ENCODE data around the gene DVL1. TPM values are rescaled to one million over a fixed set of nuclear protein-coding genes. Genes with fewer than 3 reads are reported as not detected.

DVL1 gene
- total RNA-seq, 1 experiment from 2014 or later: 71.0 TPM

DNA sequence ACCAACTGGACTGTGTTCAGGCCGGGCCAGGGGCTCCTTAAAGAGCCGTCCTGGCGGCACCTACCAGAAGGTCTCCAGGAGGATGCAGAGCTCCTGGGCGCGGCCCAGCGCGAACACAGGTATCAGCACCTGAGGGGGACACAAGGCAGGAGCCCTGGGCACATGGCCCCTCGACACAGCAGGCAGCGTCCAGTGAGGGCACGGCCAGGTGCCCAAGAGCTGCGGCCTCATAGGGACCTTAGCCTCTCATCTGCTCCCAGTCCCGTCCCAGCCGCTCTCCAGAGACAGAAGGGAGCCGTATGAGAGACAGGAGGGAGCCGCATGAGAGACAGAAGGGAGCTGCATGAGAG, 35.0 kb downstream of the DVL1 start:
- no peaks in the 10 kb centered on the region for H4K20me1 ChIP-seq (ENCODE audit: control insufficient read depth, insufficient read depth, insufficient read length)
- H3K27me3 Mint-ChIP-seq (ENCODE audit: low read depth): no peaks in the 10 kb centered on the region
- H4K8ac ChIP-seq (replicated peaks; ENCODE audit: insufficient read length, low read depth, low read length): no peak overlapping the region
- no peak overlapping the region for H3K14ac ChIP-seq (ENCODE audit: insufficient read depth, low read length)
- TF ChIP-seq, protein P1, sequence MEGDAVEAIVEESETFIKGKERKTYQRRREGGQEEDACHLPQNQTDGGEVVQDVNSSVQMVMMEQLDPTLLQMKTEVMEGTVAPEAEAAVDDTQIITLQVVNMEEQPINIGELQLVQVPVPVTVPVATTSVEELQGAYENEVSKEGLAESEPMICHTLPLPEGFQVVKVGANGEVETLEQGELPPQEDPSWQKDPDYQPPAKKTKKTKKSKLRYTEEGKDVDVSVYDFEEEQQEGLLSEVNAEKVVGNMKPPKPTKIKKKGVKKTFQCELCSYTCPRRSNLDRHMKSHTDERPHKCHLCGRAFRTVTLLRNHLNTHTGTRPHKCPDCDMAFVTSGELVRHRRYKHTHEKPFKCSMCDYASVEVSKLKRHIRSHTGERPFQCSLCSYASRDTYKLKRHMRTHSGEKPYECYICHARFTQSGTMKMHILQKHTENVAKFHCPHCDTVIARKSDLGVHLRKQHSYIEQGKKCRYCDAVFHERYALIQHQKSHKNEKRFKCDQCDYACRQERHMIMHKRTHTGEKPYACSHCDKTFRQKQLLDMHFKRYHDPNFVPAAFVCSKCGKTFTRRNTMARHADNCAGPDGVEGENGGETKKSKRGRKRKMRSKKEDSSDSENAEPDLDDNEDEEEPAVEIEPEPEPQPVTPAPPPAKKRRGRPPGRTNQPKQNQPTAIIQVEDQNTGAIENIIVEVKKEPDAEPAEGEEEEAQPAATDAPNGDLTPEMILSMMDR (conservative IDR thresholded peaks at IDR 0.05): no peak
- H3K27me3 ChIP-seq (ENCODE audit: insufficient read depth, low read length): no peaks in the 10 kb centered on the region
- WGBS (ENCODE audit: extremely low coverage, insufficient read length, low lambda C conversion rate): no CpG with 5 or more reads among the region's 15 CpGs
- H3K4me2 ChIP-seq (ENCODE audit: insufficient read depth, insufficient read length, low read length): no peak overlapping the region
- peaks cover 3% of the 10 kb centered on the region for H3K23me2 ChIP-seq (ENCODE audit: insufficient read length, low read depth, low read length, poor library complexity, severe bottlenecking)
- no peak overlapping the region for H2BK15ac ChIP-seq (ENCODE audit: low read depth, low read length)
- H3K4me3 Mint-ChIP-seq: no peak overlapping the region
- H2BK120ac ChIP-seq (ENCODE audit: low read depth, low read length, poor library complexity, severe bottlenecking): no peak overlapping the region
- H2AK5ac ChIP-seq (ENCODE audit: insufficient read length, low read length): no peak overlapping the region
- no peak overlapping the region for H3T11ph ChIP-seq (ENCODE audit: low read length)
- H3K18ac ChIP-seq (ENCODE audit: insufficient read length, low read depth, low read length): no peak overlapping the region
- no peak overlapping the region for H2BK5ac ChIP-seq (ENCODE audit: insufficient read length, low read length)
- no peak overlapping the region for H2AFZ ChIP-seq (ENCODE audit: low read length)
- H3K4ac ChIP-seq (ENCODE audit: low read depth, low read length): no peak overlapping the region
- no peaks in the 10 kb centered on the region for H3K9me3 Mint-ChIP-seq
- DNase-seq: no peak
- H4K5ac ChIP-seq (ENCODE audit: insufficient read length, low read depth, low read length): no peak overlapping the region
- no peak overlapping the region for H2BK20ac ChIP-seq (ENCODE audit: low read depth, low read length, poor library complexity, severe bottlenecking)
- no peak overlapping the region for H3K56ac ChIP-seq (ENCODE audit: insufficient read length, low read depth, low read length)
- no peaks in the 10 kb centered on the region for H3K9me3 ChIP-seq (ENCODE audit: control insufficient read depth, low read depth, low read length)
- no peak overlapping the region for H4K91ac ChIP-seq (ENCODE audit: insufficient read length, low read depth, low read length)
- no peaks in the 10 kb centered on the region for H3K79me2 ChIP-seq (ENCODE audit: insufficient read depth, low read length)
- no peaks in the 10 kb centered on the region; the same call in 1 of the 2 replicates for H3K4me1 ChIP-seq (ENCODE audit: insufficient read depth, low read length)
- H3K27ac ChIP-seq (ENCODE audit: insufficient read length, low read depth, low read length): no peak overlapping the region
- H3K4me1 Mint-ChIP-seq: peaks cover 8 to 20% of the 10 kb centered on the region in 2 experiments
- H3K27ac Mint-ChIP-seq: no peak overlapping the region; a peak in 1 of 7 replicates
- no peak overlapping the region for H3K23ac ChIP-seq (ENCODE audit: insufficient read length, low read depth, low read length)
- H3K9ac ChIP-seq (ENCODE audit: extremely low read depth, insufficient read length, low read length): no peak overlapping the region
- no peak overlapping the region for H2BK12ac ChIP-seq (ENCODE audit: insufficient read length, low read depth, low read length)
- H3K79me1 ChIP-seq (ENCODE audit: insufficient read depth, low read depth, low read length, poor library complexity, severe bottlenecking): no peaks in the 10 kb centered on the region
- H3K36me3 Mint-ChIP-seq (ENCODE audit: insufficient read depth in 1 of 3, low read depth in 3 of 3): peaks cover 13 to 61% (median 59%) of the 10 kb centered on the region in 3 experiments
